ENCODE data around the gene SCYGR4. TPM values are rescaled to one million over a fixed set of nuclear protein-coding genes. Genes with fewer than 3 reads are reported as not detected.

SCYGR4 gene
- not detected in 2 replicates for total RNA-seq

GRCh38 chr2:227617316-227618230 lies at the start of gene SCYGR4:
SCYGR4 (plus strand) TSS chr2:227617498; CDS start chr2:227617498, 0 bp downstream.

GRCh38 chr2:227598835-227599503 lies 18.3 kb upstream of the SCYGR4 start, which contains the start of gene SCYGR2:
SCYGR2 (plus strand) TSS chr2:227598893; CDS start chr2:227598893, 0 bp downstream.

GRCh38 chr2:227614740-227615139 lies 2.6 kb upstream of the SCYGR4 start, which contains the start of gene SCYGR3:
SCYGR3 (minus strand) TSS chr2:227614840; CDS start chr2:227614840, 0 bp downstream.

GRCh38 chr2:227666631-227667170 lies 49.4 kb downstream of the SCYGR4 start, which contains the start of gene SCYGR5:
SCYGR5 (plus strand) TSS chr2:227666804; CDS start chr2:227666804, 0 bp downstream.

Other genes starting within 250 kb of the SCYGR4 start
- not detected in 2 replicates for gene TM4SF20, start 238.2 kb upstream of the SCYGR4 start, total RNA-seq
- not detected in 2 replicates for gene SCYGR1, start 229.5 kb upstream of the SCYGR4 start, total RNA-seq
- 38.8 and 44.9 TPM in 2 replicates for gene AGFG1, start 145.3 kb upstream of the SCYGR4 start, total RNA-seq
- gene SCYGR2, start 18.6 kb upstream of the SCYGR4 start, total RNA-seq: not detected in 2 replicates
- not detected in 2 replicates for gene SCYGR3, start 2.7 kb upstream of the SCYGR4 start, total RNA-seq
- not detected in 2 replicates for gene SCYGR5, start 49.3 kb downstream of the SCYGR4 start, total RNA-seq
- 0.17 and 0.59 TPM in 2 replicates for gene SLC19A3, start 100.5 kb downstream of the SCYGR4 start, total RNA-seq
- not detected in 2 replicates for gene SCYGR6, start 107.3 kb downstream of the SCYGR4 start, total RNA-seq
- not detected in 2 replicates for gene SCYGR7, start 110.8 kb downstream of the SCYGR4 start, total RNA-seq
- not detected in 2 replicates for gene SCYGR8, start 128.4 kb downstream of the SCYGR4 start, total RNA-seq
- 1.5 and 2.2 TPM in 2 replicates for gene CCL20, start 196.3 kb downstream of the SCYGR4 start, total RNA-seq